ENCODE data around the gene ZC3HAV1L. TPM values are rescaled to one million over a fixed set of nuclear protein-coding genes. Genes with fewer than 3 reads are reported as not detected.
"Not testable (repeated sequence)": the region's sequence is repeated elsewhere in the genome, so short reads cannot be mapped to it uniquely, and the experiment has no call there.

The ZC3HAV1L gene
- total RNA-seq, 1 donor = 1.4 TPM

DNA sequence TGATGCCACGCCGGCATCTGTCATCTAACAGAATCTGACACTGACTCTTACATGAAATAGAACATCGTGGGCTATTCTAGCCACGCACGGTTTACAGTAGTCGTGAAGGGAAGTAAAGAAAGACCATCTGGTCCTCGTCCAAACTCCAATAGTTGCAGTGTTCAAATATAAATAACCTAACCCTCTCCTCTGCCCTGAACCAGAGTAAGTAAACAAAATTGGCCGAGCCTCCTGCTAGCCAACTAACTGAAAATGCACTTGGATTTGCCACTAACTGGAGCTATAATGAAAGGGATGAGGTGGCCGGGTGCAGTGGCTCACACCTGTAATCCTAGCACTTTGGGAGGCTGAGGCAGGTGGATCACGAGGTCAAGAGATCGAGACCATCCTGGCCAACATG is 29.5 kb upstream of the ZC3HAV1L start:
- peaks cover 4% of the 10 kb centered on the region for H3K4me1 ChIP-seq (ENCODE audit: insufficient read depth, low read length)
- H3K9me3 ChIP-seq (ENCODE audit: low read depth, low read length) = no peaks in the 10 kb centered on the region
- H3K27me3 ChIP-seq (ENCODE audit: insufficient read depth, low read length) = no peaks in the 10 kb centered on the region
- H3K4me3 ChIP-seq (ENCODE audit: low read length) = no peak overlapping the region

DNA sequence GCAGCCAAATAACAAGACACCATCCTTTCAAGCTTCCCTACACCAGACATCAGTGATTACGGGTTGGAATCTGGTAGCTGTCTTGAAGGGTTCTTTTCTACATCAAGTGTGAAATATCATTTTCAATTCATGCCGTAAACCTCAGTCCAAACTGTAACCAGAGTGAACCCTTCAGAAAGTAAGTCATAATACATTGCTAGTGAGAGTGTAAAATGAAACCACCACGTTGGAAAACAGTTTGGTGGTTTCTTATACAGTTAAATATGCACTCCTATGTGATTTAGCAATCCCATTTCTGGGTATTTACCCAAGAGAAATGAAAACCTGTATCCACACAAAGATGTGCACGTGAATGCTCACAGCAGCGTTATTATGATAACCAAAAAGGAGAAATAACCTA is 25.6 kb upstream of the ZC3HAV1L start:
- peaks cover 3% of the 10 kb centered on the region for H3K4me1 ChIP-seq (ENCODE audit: insufficient read depth, low read length)
- H3K9me3 ChIP-seq (ENCODE audit: low read depth, low read length) = no peaks in the 10 kb centered on the region

DNA sequence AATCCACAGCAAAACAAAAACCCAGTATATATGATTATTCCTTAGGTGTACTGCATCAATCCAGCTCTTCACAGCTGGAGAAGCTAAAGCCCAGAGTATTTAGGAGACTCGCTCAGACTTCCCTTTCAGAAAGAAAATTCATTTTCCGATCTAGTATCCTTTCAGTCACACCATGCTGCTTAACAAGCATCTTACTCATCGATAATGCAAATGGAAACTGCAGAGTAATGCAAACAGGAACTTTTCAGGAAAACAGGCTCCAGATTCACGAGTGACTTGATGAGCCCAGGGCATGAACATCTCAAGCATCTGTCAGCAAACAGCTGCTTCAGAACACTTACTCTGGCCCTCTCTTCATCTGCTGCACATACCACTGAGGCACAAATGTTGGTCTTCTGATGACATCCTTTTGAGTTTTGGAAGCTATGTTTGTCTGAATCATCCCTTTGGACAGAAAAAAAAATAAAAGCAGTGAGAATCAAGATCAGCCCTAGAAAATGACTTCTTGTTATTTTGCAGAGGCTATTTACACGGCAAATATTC is 24.9 kb upstream of the ZC3HAV1L start:
- no peaks in the 10 kb centered on the region for H3K9me3 ChIP-seq (ENCODE audit: low read depth, low read length)
- no peak overlapping the region for H3K4me3 ChIP-seq (ENCODE audit: low read length)
- peaks cover 3% of the 10 kb centered on the region for H3K4me1 ChIP-seq (ENCODE audit: insufficient read depth, low read length)
- H3K27me3 ChIP-seq (ENCODE audit: insufficient read depth, low read length) = no peaks in the 10 kb centered on the region

More for the DNA sequence above, 25.6 kb upstream of the ZC3HAV1L start:
- Histone ChIP-seq H3K4me3 (ENCODE audit: low read length) (no peak overlapping the region), H3K27me3 (ENCODE audit: insufficient read depth, low read length) (no peaks in the 10 kb centered on the region)

DNA sequence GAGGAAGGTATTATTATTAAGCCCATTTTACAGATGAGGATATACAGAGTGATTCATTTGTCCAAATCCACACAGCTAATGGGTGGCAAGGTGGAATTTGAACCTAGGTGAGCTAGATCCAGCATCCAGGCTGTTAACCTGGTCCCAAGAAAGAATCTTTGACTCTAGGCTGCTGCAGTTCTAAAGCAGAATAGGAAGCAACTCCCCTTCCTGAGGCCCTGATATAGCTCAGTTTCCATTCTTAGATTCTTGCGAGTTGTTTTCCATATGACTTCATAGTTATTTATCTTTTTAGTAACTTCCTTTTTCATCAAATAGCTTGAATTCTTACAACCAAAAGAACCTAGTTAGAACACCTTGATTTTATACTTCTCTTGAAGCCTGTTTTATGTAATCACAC is 24.1 kb upstream of the ZC3HAV1L start:
- no peak overlapping the region for H3K4me3 ChIP-seq (ENCODE audit: low read length)
- H3K27me3 ChIP-seq (ENCODE audit: insufficient read depth, low read length) = no peaks in the 10 kb centered on the region
- H3K9me3 ChIP-seq (ENCODE audit: low read depth, low read length) = no peaks in the 10 kb centered on the region
- peaks cover 3% of the 10 kb centered on the region for H3K4me1 ChIP-seq (ENCODE audit: insufficient read depth, low read length)

DNA sequence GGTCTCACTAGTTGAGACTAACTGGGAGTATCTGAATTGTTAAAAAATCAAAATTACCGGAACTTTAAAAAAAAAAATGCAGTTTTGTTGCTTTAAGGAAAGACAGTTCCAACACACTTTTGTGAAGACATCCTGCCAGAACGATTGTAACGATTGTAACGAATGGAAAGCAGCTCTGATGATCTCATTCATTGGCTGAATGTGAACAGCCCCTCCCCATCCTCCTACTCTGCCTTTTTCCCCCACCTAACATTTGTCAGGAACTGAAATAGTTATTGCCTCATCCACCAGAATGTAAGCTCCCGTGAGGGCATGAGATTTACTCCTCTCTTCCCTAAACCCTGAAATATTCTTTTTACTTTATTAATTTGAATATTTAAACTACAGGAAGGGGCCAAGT is 23.1 kb upstream of the ZC3HAV1L start:
- H3K27me3 ChIP-seq (ENCODE audit: insufficient read depth, low read length) = no peaks in the 10 kb centered on the region
- H3K9me3 ChIP-seq (ENCODE audit: low read depth, low read length) = no peaks in the 10 kb centered on the region
- H3K4me1 ChIP-seq (ENCODE audit: insufficient read depth, low read length) = peaks cover 3% of the 10 kb centered on the region

DNA sequence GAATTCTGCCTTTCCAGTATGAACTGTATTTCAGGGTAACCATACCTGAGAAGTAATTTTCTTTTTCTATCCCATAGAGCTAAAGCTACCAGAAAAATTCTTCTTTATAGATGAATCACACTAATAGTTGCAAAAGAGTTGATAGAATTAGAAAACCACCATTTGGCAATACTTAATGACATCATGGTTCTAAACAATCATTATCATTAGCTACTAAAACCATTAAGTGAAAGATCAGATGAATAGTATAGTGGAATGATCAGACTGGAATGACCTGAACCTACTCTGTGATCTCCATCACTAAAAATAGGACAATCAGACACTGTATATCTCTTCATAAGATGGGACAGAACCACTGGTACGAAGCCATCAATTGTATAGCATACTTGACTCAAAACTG is 19.8 kb upstream of the ZC3HAV1L start:
- Histone ChIP-seq H3K4me3 (ENCODE audit: low read length) (no peak overlapping the region), H3K27me3 (ENCODE audit: insufficient read depth, low read length) (no peaks in the 10 kb centered on the region), H3K4me1 (ENCODE audit: insufficient read depth, low read length) (peaks cover 3% of the 10 kb centered on the region), H3K9me3 (ENCODE audit: low read depth, low read length) (no peaks in the 10 kb centered on the region)

More for the DNA sequence above, 23.1 kb upstream of the ZC3HAV1L start:
- H3K4me3 ChIP-seq (ENCODE audit: low read length) = no peak overlapping the region

DNA sequence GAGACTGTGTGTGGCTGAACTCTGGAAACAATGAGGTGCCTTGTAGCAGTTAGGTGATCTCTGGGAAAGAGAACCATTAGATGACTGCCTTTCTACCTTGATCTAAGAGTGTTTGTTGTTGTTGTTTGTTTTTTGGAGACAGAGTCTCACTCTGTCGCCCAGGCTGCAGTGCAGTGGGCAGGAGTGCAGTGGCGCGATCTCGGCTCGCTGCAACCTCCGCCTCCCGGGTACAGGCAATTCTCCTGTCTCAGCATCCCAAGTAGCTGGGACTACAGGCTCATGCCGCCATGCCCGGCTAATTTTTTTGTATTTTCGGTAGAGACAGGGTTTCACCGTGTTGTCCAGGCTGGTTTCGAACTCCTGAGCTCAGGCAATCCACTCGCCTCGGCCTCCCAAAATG is 18.8 kb upstream of the ZC3HAV1L start:
- not testable (repeated sequence) for H3K4me1 ChIP-seq (ENCODE audit: insufficient read depth, low read length); H3K9me3 ChIP-seq (ENCODE audit: low read depth, low read length); H3K4me3 ChIP-seq (ENCODE audit: low read length); H3K27me3 ChIP-seq (ENCODE audit: insufficient read depth, low read length)

DNA sequence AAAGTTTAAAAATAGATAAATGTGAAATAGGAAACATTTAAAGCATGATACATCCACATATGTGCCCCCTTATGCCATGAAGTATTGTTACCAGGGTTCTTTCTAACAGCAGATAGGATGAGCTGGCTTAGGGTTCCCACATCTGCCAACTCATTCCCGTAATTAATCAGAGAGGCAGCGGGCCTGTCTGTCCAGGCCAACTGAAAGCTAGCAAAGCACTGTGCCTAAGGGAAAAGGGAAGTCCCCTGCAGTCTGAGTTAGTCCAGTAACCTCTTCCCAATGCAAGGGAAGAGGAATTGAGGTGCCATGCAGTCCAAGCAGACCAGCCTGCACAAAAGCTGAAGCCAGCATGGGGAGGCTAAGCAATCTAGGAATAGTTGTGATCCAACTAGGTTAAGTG is 18.3 kb upstream of the ZC3HAV1L start:
- H3K4me3 ChIP-seq (ENCODE audit: low read length) = no peak overlapping the region
- no peaks in the 10 kb centered on the region for H3K4me1 ChIP-seq (ENCODE audit: insufficient read depth, low read length)
- H3K27me3 ChIP-seq (ENCODE audit: insufficient read depth, low read length) = no peaks in the 10 kb centered on the region
- H3K9me3 ChIP-seq (ENCODE audit: low read depth, low read length) = no peaks in the 10 kb centered on the region

DNA sequence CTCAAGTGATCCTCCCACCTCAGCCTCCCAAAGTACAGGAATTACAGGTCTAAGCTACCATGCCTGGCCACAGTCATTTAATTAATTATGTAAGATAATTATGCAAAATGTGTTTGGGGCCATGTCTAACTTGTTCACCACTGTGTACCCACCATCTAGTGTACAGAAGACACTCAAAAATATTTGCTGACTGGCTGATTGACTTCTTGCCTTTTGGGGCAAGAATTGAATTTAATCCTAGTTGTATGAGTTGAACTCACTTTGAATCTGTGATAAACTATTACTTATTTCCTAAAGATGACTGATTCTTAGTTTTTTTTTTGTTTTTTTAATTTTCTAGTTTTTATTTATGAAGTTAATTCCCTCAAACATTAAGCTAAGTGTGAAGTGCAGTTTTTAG is 15.8 kb upstream of the ZC3HAV1L start:
- H3K4me3 ChIP-seq (ENCODE audit: low read length) = no peak overlapping the region

DNA sequence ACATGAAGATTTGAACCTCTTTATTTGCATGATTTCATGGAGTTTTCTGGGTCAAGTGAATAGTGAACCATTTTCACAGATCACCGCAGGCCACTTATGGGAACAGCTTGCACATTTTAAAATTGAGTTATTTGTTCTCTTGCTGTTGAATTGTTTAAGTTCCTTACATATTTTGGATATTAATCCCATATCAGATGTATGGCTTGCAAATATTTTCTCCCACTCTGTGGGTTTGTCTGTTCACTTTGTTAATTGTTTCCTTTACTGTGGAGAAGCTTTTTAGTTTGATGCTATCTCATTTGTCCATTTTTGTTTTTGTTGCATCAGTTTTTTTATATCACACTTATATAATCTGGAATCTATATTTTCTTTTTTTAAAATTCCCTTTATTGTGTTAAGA is 14.1 kb upstream of the ZC3HAV1L start:
- no peaks in the 10 kb centered on the region for H3K27me3 ChIP-seq (ENCODE audit: insufficient read depth, low read length)
- H3K4me1 ChIP-seq (ENCODE audit: insufficient read depth, low read length) = peaks cover 14% of the 10 kb centered on the region
- no peak overlapping the region for H3K4me3 ChIP-seq (ENCODE audit: low read length)
- no peaks in the 10 kb centered on the region for H3K9me3 ChIP-seq (ENCODE audit: low read depth, low read length)

More for the DNA sequence above, 15.8 kb upstream of the ZC3HAV1L start:
- no peaks in the 10 kb centered on the region for H3K4me1 ChIP-seq (ENCODE audit: insufficient read depth, low read length)
- H3K9me3 ChIP-seq (ENCODE audit: low read depth, low read length) = no peaks in the 10 kb centered on the region
- H3K27me3 ChIP-seq (ENCODE audit: insufficient read depth, low read length) = no peaks in the 10 kb centered on the region

DNA sequence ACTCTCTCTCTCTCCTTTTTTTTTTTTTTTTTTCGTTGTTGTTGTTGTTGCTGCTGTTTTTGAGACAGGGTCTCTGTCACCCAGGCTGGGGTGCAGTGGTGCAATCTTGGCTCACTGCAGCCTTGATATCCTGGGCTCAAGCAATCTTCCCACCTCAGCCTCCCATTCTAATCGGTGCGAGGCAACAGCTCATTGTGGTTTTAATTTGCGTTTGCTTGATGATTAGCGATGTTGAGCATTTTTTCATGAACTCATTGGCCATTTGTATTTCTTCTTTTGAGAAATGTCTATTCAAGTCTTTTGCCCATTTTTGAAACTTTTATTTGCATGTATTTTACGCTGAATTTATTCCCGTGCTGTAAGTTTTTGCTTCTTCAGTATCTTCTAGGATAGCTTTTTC is 13.3 kb upstream of the ZC3HAV1L start:
- Histone ChIP-seq H3K9me3 (ENCODE audit: low read depth, low read length) (no peaks in the 10 kb centered on the region), H3K27me3 (ENCODE audit: insufficient read depth, low read length) (no peaks in the 10 kb centered on the region), H3K4me1 (ENCODE audit: insufficient read depth, low read length) (peaks cover 22% of the 10 kb centered on the region), H3K4me3 (ENCODE audit: low read length) (no peak overlapping the region)

DNA sequence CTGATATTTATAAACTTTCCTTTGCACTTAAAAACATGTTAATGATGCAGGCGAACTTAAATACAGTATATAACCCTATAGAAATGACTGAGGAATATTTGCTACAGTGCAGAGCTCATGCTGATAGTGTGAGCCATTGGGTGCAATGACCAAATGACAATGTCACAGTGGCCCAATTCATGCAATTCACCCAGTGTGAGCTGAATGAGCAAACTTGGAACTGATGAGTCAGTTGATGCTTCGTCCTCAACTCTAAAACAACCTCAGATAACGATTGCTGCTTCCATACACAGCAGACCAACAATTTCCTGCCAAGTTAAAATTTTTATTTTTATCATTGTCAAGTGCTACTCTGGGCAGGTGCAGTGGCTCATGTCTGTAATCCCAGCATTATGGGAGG is 12.1 kb upstream of the ZC3HAV1L start:
- H3K4me3 ChIP-seq (ENCODE audit: low read length) = no peak overlapping the region

DNA sequence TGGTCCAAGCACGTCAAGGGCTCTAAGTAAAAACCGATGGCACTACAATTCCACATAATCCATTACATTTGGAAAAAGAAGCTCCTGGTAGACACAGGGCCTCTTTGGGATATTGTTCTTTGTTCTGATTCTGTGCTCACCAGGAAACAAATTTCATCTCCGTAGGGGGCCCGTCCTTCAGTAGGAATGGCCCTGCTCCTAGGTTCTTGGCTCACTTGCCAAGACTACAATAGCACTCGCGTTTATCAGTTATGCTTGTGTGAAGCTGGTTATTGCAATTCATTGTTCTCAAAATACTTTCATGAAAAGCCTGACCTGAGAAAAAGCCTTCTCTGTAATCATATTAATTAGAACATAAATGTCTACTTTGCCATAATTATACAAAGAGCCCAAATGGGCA is 10.3 kb upstream of the ZC3HAV1L start:
- H3K4me3 ChIP-seq (ENCODE audit: low read length) = no peak overlapping the region
- no peaks in the 10 kb centered on the region for H3K9me3 ChIP-seq (ENCODE audit: low read depth, low read length)
- H3K27me3 ChIP-seq (ENCODE audit: insufficient read depth, low read length) = no peaks in the 10 kb centered on the region
- H3K4me1 ChIP-seq (ENCODE audit: insufficient read depth, low read length) = peaks cover 42% of the 10 kb centered on the region

More for the DNA sequence above, 12.1 kb upstream of the ZC3HAV1L start:
- no peaks in the 10 kb centered on the region for H3K27me3 ChIP-seq (ENCODE audit: insufficient read depth, low read length)
- peaks cover 33% of the 10 kb centered on the region for H3K4me1 ChIP-seq (ENCODE audit: insufficient read depth, low read length)
- H3K9me3 ChIP-seq (ENCODE audit: low read depth, low read length) = no peaks in the 10 kb centered on the region

DNA sequence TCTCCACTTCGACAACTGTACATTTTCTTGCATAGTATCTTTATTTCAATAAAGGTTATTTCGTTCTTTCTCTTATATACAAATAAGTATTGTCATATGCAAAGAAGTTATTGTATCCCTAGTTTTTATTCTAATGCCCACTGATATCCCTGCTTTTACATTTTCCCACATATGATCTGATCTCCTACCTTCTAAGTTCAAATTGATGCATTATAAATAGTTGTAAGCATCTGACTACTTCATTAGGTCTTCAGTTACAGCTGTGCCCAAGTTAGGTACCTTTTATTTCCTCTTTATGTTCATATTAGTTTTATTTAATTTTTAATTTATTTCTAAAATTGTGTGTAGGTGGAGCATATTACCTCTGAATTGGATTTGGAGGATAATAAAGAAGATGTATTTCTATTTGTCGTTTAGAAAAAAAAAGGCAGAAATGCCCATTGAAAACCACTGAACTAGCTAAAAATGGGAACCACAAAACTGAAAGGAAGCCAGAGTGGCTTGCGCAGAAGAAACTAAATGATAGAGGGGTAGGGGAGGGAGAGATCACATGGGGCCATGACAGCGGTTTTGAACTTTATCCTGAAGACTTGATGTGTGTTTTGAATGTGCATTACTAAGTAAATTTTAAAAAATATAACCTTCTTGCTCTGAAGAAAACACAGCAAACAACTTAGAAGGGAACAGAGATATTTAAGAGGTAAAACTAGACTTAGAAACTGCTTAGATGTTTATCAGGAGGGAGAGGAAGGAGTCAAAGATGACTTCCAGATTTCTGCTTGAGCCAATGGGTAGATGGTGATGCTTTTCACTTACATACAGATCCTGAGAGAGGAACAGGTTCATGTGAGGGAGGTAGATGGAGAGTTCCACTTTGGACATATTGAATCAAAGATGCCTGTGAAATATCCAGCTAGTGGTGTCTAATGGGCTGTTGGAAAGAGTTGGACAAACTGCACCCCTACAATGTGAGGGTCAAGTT is 9.3 kb upstream of the ZC3HAV1L start:
- no peak overlapping the region for H3K4me3 ChIP-seq (ENCODE audit: low read length)
- H3K27me3 ChIP-seq (ENCODE audit: insufficient read depth, low read length) = no peaks in the 10 kb centered on the region
- H3K4me1 ChIP-seq (ENCODE audit: insufficient read depth, low read length) = peaks cover 42% of the 10 kb centered on the region
- no peaks in the 10 kb centered on the region for H3K9me3 ChIP-seq (ENCODE audit: low read depth, low read length)

DNA sequence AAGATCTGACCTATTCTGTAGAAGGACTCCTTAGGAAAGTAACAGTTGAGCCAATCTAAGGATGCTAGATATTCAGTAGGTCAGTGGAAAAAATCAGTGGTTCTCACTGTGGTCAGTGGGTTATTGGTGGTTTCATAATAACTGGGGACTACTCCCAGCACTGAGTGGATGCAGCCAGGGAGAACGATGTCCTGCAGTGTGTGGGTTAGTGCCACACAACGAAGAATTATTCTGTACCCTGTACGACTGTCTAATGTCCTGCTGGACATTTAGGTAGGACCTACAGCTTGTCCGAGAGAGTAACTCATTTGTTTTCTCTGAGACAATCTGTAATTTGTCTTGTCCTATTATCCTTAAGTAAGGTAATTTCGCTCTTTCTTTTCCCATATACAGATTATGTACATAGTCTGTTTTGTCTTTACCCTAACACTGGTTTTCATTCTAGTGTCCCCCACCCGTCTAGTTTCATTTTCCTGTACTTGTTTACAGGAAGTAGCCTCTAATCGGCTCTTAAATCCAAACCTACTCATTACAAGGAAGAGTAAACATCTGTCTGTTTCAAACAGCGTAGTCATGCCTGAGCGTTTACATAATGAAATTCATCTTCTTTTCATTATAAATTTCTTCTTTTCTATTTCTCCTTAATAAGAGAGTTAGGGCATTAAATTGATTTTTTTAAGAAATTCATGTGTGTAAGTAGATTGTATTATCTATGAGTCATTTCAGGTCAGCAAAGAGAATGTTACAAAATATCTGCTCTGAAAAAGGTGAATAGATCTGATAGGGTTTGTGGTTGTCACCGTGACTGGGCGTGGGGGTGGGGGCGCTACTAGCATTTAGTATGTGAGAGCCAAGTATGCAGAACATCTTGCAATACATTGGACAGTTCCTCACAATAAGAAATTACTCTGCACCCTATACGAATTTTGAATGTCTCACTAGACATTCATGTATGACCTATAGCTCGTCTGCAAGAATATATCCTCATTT is 8.3 kb upstream of the ZC3HAV1L start:
- peaks cover 42% of the 10 kb centered on the region for H3K4me1 ChIP-seq (ENCODE audit: insufficient read depth, low read length)
- H3K9me3 ChIP-seq (ENCODE audit: low read depth, low read length) = no peaks in the 10 kb centered on the region
- H3K4me3 ChIP-seq (ENCODE audit: low read length) = no peak overlapping the region

More for the DNA sequence above, 8.3 kb upstream of the ZC3HAV1L start:
- no peaks in the 10 kb centered on the region for H3K27me3 ChIP-seq (ENCODE audit: insufficient read depth, low read length)
